ENCODE measurements around the gene FAM76A. TPM values are rescaled to one million over a fixed set of nuclear protein-coding genes. Genes with fewer than 3 reads are reported as not detected.

FAM76A gene
- total RNA-seq, 4 donors from 2014 or later, result 9.0 to 17.0 (median 14.2) TPM

DNA sequence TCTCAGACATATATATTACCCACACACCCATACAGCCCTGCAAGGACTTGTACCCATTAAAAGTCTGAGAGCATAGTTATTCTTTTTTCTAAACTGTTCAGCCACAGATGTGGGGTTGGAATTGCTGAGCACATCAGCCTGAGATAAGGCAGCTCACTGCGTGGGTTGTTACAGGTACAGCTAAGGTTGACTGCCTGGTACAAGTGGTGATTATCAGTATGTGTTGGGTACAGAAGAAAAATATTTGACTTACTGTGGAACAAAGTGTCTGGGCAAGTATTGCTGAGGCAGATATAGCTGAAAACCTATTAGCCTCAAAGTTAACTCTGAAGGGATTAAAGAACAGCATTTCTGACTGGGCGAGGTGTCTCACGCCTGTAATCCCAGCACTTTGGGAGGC, 52.3 kb downstream of the FAM76A start:
- intact Hi-C loops (cut with DNase I; ENCODE audit: low total_unique reads), result no loop called here
- WGBS, 2 donors, result 85 to 88% methylated on average over 3 of the region's 3 CpGs
- no peak for DNase-seq (ENCODE audit: low spot score in 2 of 2)
- TF ChIP-seq, protein P1, sequence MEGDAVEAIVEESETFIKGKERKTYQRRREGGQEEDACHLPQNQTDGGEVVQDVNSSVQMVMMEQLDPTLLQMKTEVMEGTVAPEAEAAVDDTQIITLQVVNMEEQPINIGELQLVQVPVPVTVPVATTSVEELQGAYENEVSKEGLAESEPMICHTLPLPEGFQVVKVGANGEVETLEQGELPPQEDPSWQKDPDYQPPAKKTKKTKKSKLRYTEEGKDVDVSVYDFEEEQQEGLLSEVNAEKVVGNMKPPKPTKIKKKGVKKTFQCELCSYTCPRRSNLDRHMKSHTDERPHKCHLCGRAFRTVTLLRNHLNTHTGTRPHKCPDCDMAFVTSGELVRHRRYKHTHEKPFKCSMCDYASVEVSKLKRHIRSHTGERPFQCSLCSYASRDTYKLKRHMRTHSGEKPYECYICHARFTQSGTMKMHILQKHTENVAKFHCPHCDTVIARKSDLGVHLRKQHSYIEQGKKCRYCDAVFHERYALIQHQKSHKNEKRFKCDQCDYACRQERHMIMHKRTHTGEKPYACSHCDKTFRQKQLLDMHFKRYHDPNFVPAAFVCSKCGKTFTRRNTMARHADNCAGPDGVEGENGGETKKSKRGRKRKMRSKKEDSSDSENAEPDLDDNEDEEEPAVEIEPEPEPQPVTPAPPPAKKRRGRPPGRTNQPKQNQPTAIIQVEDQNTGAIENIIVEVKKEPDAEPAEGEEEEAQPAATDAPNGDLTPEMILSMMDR (IDR thresholded peaks at IDR 0.05), result no peak
- TF ChIP-seq POLR2A (IDR thresholded peaks at IDR 0.05), result no peak
- no peak overlapping the region for H3K4me3 ChIP-seq (ENCODE audit: low read depth, poor library complexity, severe bottlenecking)

DNA sequence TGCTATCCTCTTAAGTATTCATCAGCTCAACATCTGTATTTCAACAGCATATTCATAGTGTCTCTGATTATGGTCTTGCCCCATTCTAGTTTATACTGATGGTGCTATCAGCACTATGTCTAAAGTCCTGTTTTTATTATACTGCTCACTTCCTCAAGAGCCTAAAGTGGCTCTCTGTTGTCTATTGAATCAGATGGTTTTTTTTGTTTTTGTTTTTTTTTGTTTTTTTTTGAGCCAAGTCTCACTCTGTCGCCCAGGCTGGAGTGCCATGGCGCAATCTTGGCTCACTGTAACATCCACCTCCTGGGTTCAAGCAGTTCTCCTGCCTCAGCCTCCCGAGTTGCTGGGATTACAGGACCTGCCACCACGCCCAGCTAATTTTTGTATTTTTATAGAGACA, 53.4 kb downstream of the FAM76A start:
- no peak for DNase-seq (ENCODE audit: low spot score in 2 of 2)
- 79 to 81% methylated on average over 4 of the region's 4 CpGs for WGBS, 2 donors
- intact Hi-C loops (cut with DNase I; ENCODE audit: low total_unique reads), result no loop called here
- no peak for TF ChIP-seq POLR2A (IDR thresholded peaks at IDR 0.05)
- TF ChIP-seq, protein P1 (IDR thresholded peaks at IDR 0.05), result no peak
- H3K4me3 ChIP-seq (ENCODE audit: low read depth, poor library complexity, severe bottlenecking), result no peak overlapping the region

DNA sequence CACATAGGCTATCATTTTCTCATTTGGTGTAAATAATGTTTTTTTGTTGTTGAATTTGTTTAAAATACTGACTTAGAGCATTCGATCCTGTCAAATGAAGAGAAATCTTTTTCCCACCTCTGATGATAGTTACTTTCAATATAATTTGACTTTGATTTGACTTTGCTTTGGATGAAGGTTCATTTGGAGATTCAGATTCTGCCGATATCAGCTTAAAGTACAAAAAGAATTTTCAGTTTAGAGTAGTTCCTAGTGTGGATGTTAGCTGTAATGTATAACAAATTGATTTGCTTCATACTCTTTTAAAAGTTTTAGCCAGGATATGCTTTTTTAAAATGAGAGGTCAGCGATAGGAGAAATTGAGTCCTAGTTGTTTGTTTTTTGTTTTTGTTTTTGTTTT, 57.2 kb downstream of the FAM76A start:
- intact Hi-C loops (cut with DNase I; ENCODE audit: low total_unique reads), result no loop called here
- H3K4me3 ChIP-seq (ENCODE audit: low read depth, poor library complexity, severe bottlenecking), result no peak overlapping the region
- WGBS, 2 donors, result 95% methylated on average over 3 of the region's 3 CpGs
- TF ChIP-seq, protein P1 (IDR thresholded peaks at IDR 0.05), result no peak
- TF ChIP-seq POLR2A (IDR thresholded peaks at IDR 0.05), result no peak
- DNase-seq (ENCODE audit: low spot score in 2 of 2), result no peak

DNA sequence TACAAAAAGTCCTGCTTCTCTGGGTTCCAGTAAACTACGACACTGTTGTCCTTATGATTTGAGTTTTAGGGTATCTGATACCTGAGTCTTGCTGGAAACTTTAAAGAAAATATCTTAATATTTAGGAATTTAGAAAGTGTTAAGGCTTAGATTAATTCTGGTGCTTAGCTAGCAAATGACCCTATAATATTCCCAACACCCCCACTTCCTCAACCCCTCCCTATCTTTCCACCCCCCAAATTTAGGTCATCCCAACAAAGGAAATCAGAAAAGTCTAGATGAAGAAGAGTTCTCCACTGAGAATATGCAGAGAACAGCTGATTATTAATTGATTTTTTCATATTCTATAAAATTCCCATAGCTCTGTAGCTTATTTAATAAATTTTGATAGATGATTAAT, 58.9 kb downstream of the FAM76A start:
- no peak for TF ChIP-seq POLR2A (IDR thresholded peaks at IDR 0.05)
- TF ChIP-seq, protein P1 (IDR thresholded peaks at IDR 0.05), result no peak
- WGBS, 2 donors, result 93 to 100% methylated on average over 1 of the region's 1 CpG
- intact Hi-C loops (cut with DNase I; ENCODE audit: low total_unique reads), result no loop called here
- no peak for DNase-seq (ENCODE audit: low spot score in 2 of 2)
- H3K4me3 ChIP-seq (ENCODE audit: low read depth, poor library complexity, severe bottlenecking), result no peak overlapping the region

DNA sequence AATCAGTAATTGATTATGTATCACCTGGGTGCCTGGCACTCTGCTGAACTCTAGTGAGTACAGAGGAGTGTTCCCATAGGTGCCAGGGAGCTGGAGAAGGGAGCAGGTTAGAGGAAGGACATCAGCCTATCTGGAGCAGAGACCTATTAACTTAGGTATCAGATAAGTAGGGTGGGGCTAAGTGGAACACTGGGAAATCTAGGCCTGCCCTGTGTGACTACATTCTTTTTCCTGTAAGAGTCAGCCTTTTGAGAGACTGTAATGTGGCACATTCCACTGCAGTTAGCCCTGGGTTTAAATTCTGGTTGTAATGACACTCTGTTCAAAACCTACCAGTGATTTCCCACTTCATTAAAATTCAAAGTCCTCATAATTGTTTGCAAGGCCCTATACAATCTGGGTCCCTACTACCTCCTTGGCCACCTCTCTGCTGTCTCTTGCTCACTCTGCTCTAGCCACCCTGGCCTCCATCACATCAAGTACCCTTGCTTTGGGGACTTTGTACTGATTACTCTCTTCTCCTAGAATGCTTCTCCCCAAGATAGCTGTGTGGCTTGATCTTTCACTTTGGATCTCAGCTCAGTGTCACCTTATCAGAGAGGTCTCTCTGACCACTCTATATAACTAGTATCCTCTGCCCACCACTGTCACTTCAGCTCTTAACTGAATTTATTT, 60.2 kb downstream of the FAM76A start:
- H3K4me3 ChIP-seq (ENCODE audit: low read depth, poor library complexity, severe bottlenecking), result no peak overlapping the region
- DNase-seq (ENCODE audit: low spot score in 2 of 2), result no peak
- TF ChIP-seq POLR2A (IDR thresholded peaks at IDR 0.05), result no peak
- TF ChIP-seq, protein P1 (IDR thresholded peaks at IDR 0.05), result no peak
- intact Hi-C loops (cut with DNase I; ENCODE audit: low total_unique reads), result no loop called here

DNA sequence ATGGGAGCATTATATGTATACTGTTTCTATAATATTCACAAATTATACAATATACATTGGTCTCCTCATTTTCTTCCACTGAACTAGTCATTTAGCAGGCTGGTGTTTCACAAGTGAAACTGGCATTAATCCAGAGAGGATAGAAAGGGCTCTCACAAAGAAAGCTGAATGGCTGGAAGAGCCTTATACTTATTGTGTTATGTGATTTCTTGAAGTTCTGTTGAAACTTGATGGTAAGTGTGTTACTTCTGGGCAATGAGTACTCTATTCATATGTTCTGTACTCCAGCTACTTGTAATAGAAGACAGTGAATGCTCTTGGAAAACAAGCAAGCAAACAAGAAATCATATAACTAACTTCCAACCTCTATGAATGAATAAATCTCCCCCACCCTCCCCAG, 62.1 kb downstream of the FAM76A start:
- intact Hi-C loops (cut with DNase I; ENCODE audit: low total_unique reads), result no loop called here
- TF ChIP-seq, protein P1 (IDR thresholded peaks at IDR 0.05), result no peak
- no peak for TF ChIP-seq POLR2A (IDR thresholded peaks at IDR 0.05)
- no peak overlapping the region for H3K4me3 ChIP-seq (ENCODE audit: low read depth, poor library complexity, severe bottlenecking)
- no peak for DNase-seq (ENCODE audit: low spot score in 2 of 2)

Data from lower leg skin (tissue), 4 donors.